Neural progenitor cell (in vitro differentiated cells): ENCODE measurements around the gene REM2. TPM values are rescaled to one million over a fixed set of nuclear protein-coding genes. Genes with fewer than 3 reads are reported as not detected.

ENCODE experiments used
- DNase-seq: peaks from one replicate; pipeline ENCODE4 v3.0.0-alpha.2; 2016; ENCODE audit warnings: low spot score
- H2AFZ ChIP-seq: fragments of 200-600 bp; sonication (generic); replicated peaks from 2 replicates; pipeline ENCODE4 v1.6.1; 2016; ENCODE audit warnings: antibody characterized with exemption
- H3F3A ChIP-seq: fragments of 200-600 bp; sonication (generic); 2 replicates; pipeline ENCODE4 v1.6.1; 2016; ENCODE audit warnings: antibody characterized with exemption, low read depth
- H3K27ac ChIP-seq: fragments of 200-600 bp; sonication (generic); 2 replicates; pipeline ENCODE4 v1.5.1; 2016; ENCODE audit warnings: mild to moderate bottlenecking
- H3K27me3 ChIP-seq: fragments of 200-600 bp; sonication (generic); 2 replicates; pipeline ENCODE4 v1.6.1; 2016; ENCODE audit warnings: mild to moderate bottlenecking, moderate library complexity
- H3K36me3 ChIP-seq: fragments of 200-600 bp; sonication (generic); 2 replicates; pipeline ENCODE4 v1.5.1; 2016
- H3K4me1 ChIP-seq: fragments of 200-600 bp; sonication (generic); 2 replicates; pipeline ENCODE4 v1.6.1; 2016; ENCODE audit warnings: mixed run types
- H3K4me2 ChIP-seq: fragments of 200-600 bp; sonication (generic); 2 replicates; pipeline ENCODE4 v1.6.1; 2016
- H3K4me3 ChIP-seq: fragments of 200-600 bp; sonication (generic); 2 replicates; pipeline ENCODE4 v1.5.1; 2016
- H3K79me2 ChIP-seq: fragments of 200-600 bp; sonication (generic); 2 replicates; pipeline ENCODE4 v1.6.1; 2016; ENCODE audit warnings: low read depth
- H3K9ac ChIP-seq: fragments of 200-600 bp; sonication (generic); 2 replicates; pipeline ENCODE4 v1.6.1; 2016
- H3K9me3 ChIP-seq: fragments of 200-600 bp; sonication (generic); 2 replicates; pipeline ENCODE4 v1.5.1; 2016; ENCODE audit warnings: low read depth
- H4K20me1 ChIP-seq: fragments of 200-600 bp; sonication (generic); 2 replicates; pipeline ENCODE4 v1.6.1; 2016; ENCODE audit warnings: low read depth
- H3K27ac Mint-ChIP-seq: 3 replicates; pipeline ENCODE4 v1.8.0; 2021; ENCODE audit warnings: mixed read lengths
- H3K27me3 Mint-ChIP-seq: 2 replicates; pipeline ENCODE4 v1.8.0; 2022; ENCODE audit warnings: low read depth, mild to moderate bottlenecking, inconsistent platforms, moderate library complexity, mixed read lengths; ENCODE audit not compliant: insufficient read depth
- H3K36me3 Mint-ChIP-seq: 3 replicates; pipeline ENCODE4 v1.8.0; 2021; ENCODE audit warnings: mixed read lengths
- H3K4me1 Mint-ChIP-seq: 3 replicates; pipeline ENCODE4 v1.8.0; 2021; ENCODE audit warnings: mixed read lengths
- H3K4me3 Mint-ChIP-seq: 3 replicates; pipeline ENCODE4 v1.8.0; 2021; ENCODE audit warnings: mild to moderate bottlenecking, moderate library complexity, mixed read lengths
- H3K9me3 Mint-ChIP-seq: 3 replicates; pipeline ENCODE4 v1.8.0; 2020; ENCODE audit warnings: mixed read lengths
- EZH2 ChIP-seq: fragments of 200-600 bp; sonication (generic); IDR thresholded peaks from 2 replicates; pipeline ENCODE4 v1.6.1; 2017; ENCODE audit warnings: antibody characterized with exemption, mild to moderate bottlenecking, moderate library complexity
- EZH2phosphoT487 ChIP-seq: fragments of 200-600 bp; sonication (generic); IDR thresholded peaks from 2 replicates; pipeline ENCODE4 v1.6.1; 2017; ENCODE audit warnings: antibody characterized with exemption
- total RNA-seq: library from RNA; depleted of rRNA; stranded (reverse); fragments of >200 nt; gene quantifications from 2 replicates; pipeline ENCODE4 v1.2.3, GENCODE V29; 2015; ENCODE audit warnings: low replicate concordance
- TF ChIP-seq, protein P1 (sequence below): fragments of 200-600 bp; sonication (generic); IDR thresholded peaks from 2 replicates; pipeline ENCODE4 v1.5.1; 2017; ENCODE audit warnings: antibody characterized with exemption, mild to moderate bottlenecking

Gene REM2
- total RNA-seq, 1 donor from 2014 or later, result 1.7 TPM

DNA sequence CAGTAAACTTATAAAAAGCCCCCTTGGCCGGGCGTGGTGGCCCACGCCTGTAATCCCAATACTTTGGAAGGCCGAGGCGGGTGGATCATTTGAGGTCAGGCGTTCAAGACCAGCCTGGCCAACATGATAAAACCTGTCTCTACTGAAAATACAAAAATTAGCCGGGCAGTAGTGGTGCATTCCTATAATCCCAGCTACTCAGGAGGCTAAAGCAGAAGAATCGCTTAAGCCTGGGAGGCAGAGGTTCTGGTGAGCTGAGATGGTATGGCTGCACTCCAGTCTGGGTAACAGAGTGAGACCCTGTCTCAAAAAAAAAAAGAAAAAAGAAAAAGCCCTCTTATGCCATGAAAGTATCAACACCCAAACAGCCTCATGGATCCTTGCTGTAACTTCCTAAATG is 42.5 kb downstream of the REM2 start:
- Histone ChIP-seq H3K9ac (no peak overlapping the region), H2AFZ (no peak overlapping the region), H3K4me3 (no peak overlapping the region), H4K20me1 (no peaks in the 10 kb centered on the region), H3K4me2 (no peak overlapping the region), H3K9me3 (no peaks in the 10 kb centered on the region), H3K79me2 (peaks cover 27% of the 10 kb centered on the region), H3K27me3 (no peaks in the 10 kb centered on the region), H3F3A (peaks cover 24% of the 10 kb centered on the region), H3K36me3 (no peaks in the 10 kb centered on the region), H3K4me1 (peaks cover 8% of the 10 kb centered on the region), H3K27ac (no peak overlapping the region)
- Mint-ChIP-seq H3K36me3 (peaks cover 42% of the 10 kb centered on the region), H3K9me3 (no peaks in the 10 kb centered on the region), H3K4me3 (no peak overlapping the region), H3K27me3 (peaks cover 8% of the 10 kb centered on the region), H3K27ac (no peak overlapping the region), H3K4me1 (peaks cover 16% of the 10 kb centered on the region)
- no peak for TF ChIP-seq EZH2
- TF ChIP-seq, protein P1, sequence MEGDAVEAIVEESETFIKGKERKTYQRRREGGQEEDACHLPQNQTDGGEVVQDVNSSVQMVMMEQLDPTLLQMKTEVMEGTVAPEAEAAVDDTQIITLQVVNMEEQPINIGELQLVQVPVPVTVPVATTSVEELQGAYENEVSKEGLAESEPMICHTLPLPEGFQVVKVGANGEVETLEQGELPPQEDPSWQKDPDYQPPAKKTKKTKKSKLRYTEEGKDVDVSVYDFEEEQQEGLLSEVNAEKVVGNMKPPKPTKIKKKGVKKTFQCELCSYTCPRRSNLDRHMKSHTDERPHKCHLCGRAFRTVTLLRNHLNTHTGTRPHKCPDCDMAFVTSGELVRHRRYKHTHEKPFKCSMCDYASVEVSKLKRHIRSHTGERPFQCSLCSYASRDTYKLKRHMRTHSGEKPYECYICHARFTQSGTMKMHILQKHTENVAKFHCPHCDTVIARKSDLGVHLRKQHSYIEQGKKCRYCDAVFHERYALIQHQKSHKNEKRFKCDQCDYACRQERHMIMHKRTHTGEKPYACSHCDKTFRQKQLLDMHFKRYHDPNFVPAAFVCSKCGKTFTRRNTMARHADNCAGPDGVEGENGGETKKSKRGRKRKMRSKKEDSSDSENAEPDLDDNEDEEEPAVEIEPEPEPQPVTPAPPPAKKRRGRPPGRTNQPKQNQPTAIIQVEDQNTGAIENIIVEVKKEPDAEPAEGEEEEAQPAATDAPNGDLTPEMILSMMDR, result no peak
- no peak for TF ChIP-seq EZH2phosphoT487
- DNase-seq, result no peak

DNA sequence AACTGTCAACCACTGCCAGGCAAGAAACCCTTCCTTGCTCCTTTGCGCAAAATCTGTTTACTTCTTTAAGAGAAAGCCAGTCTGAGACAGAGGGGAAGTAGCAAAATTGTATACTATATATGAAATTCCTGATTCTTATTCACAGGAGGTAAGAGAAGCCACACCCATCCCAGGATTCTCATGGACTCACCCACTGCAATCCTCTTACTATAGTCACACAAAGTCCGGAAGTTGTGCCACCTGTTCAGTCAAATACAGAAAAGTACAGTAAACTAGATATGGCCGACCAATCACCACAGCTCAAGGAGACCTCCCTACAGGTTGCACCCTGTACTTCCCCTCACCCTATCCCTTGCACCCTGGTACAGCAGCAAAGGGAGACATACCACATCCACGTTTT is 43.3 kb downstream of the REM2 start:
- peaks cover 15% of the 10 kb centered on the region for H3K4me1 Mint-ChIP-seq
- no peak overlapping the region for H3K27ac ChIP-seq

DNA sequence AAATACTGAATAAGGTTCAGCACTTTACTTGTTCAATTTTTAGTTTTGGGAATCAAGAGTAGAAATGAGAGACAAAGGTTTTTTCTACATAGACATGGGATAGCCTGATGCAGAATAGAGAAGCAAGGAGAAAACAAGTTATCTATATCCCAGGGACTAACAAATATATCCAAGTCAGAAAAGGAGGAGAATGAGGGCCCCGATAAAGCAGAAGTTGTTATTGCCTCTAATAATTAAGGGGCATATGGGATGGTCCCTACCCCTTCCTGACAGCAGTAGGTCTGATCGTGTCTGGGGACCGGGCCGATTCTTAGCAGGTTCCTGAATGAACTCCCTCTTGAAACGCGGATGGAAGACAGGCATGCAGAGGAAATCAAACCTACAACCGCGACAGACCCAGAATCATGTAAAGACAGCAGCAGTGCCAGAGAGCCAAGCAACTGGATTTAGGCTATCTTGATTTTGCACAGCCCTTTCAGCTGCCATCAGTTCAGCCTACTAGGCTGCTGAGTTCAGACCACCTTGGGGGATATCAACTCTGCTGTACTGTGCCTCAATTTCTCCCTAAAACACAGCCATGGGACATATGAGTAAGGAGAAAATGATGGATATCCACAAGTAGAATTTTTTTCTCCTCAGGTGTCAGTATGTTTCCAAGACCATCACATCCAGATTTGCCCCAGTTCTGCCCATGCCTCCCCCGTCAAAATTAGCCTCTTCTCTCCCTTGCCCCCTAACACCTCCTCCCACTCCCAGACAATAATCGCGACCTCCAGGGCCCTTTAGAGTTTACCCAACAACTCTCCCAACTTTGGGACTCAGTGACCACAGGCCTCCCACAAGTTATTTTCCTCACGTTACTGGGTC is 45.4 kb downstream of the REM2 start:
- Histone ChIP-seq H3K9ac (peak overlapping the region; percentile 78), H3K9me3 (no peaks in the 10 kb centered on the region), H3K36me3 (no peaks in the 10 kb centered on the region), H3K4me2 (peak overlapping the region; percentile 96), H3K79me2 (peaks cover 27% of the 10 kb centered on the region), H3K27me3 (no peaks in the 10 kb centered on the region), H3F3A (peaks cover 29% of the 10 kb centered on the region), H3K27ac (peak overlapping the region; percentile 57), H3K4me3 (peak overlapping the region; percentile 90), H3K4me1 (peaks cover 8% of the 10 kb centered on the region), H4K20me1 (no peaks in the 10 kb centered on the region), H2AFZ (peak overlapping the region; percentile 81)
- H3K27me3 Mint-ChIP-seq, result peaks cover 9% of the 10 kb centered on the region
- peaks cover 16% of the 10 kb centered on the region for H3K4me1 Mint-ChIP-seq
- TF ChIP-seq, protein P1, result no peak
- TF ChIP-seq EZH2 (no peak), EZH2phosphoT487 (no peak)
- no peaks in the 10 kb centered on the region for H3K9me3 Mint-ChIP-seq
- peaks cover 24% of the 10 kb centered on the region for H3K36me3 Mint-ChIP-seq
- no peak overlapping the region for H3K27ac Mint-ChIP-seq
- DNase-seq, result peak; percentile 9
- no peak overlapping the region for H3K4me3 Mint-ChIP-seq

More for the DNA sequence above, 43.3 kb downstream of the REM2 start:
- H3K4me3 ChIP-seq, result no peak overlapping the region
- Mint-ChIP-seq H3K9me3 (no peaks in the 10 kb centered on the region), H3K4me3 (no peak overlapping the region), H3K27me3 (peaks cover 6% of the 10 kb centered on the region), H3K27ac (no peak overlapping the region), H3K36me3 (peaks cover 35% of the 10 kb centered on the region)
- no peaks in the 10 kb centered on the region for H3K9me3 ChIP-seq
- no peak for DNase-seq
- H3K9ac ChIP-seq, result no peak overlapping the region
- no peaks in the 10 kb centered on the region for H4K20me1 ChIP-seq
- peaks cover 8% of the 10 kb centered on the region for H3K4me1 ChIP-seq
- no peaks in the 10 kb centered on the region for H3K27me3 ChIP-seq
- TF ChIP-seq EZH2, result no peak
- TF ChIP-seq, protein P1, result no peak
- TF ChIP-seq EZH2phosphoT487, result no peak
- H3K79me2 ChIP-seq, result peaks cover 27% of the 10 kb centered on the region
- H3F3A ChIP-seq, result peaks cover 23% of the 10 kb centered on the region
- no peak overlapping the region for H2AFZ ChIP-seq
- H3K36me3 ChIP-seq, result no peaks in the 10 kb centered on the region
- no peak overlapping the region for H3K4me2 ChIP-seq
